Measurements from ENCODE around the gene SLC8A1.

SLC8A1 gene

GRCh38 chr2:40128796-40129195 lies 323.1 kb downstream of the SLC8A1 start:
- DNase-seq, result no peak

GRCh38 chr2:40127890-40128557 lies 323.9 kb downstream of the SLC8A1 start:
- DNase-seq, result no peak

- DNase-seq, result no peak
Observed at GRCh38 chr2:40127146-40127545, 324.7 kb downstream of the SLC8A1 start.

GRCh38 chr2:40126006-40126405 lies 325.9 kb downstream of the SLC8A1 start:
- DNase-seq, result no peak

- DNase-seq, result no peak
Observed at GRCh38 chr2:40123746-40124145, 328.1 kb downstream of the SLC8A1 start.

GRCh38 chr2:40123326-40123725 lies 328.6 kb downstream of the SLC8A1 start:
- no peak for DNase-seq

GRCh38 chr2:40120957-40121356 lies 330.9 kb downstream of the SLC8A1 start:
- DNase-seq, result no peak

GRCh38 chr2:40120026-40120425 lies 331.9 kb downstream of the SLC8A1 start:
- no peak for DNase-seq

GRCh38 chr2:40118622-40119021 lies 333.3 kb downstream of the SLC8A1 start:
- DNase-seq, result no peak

GRCh38 chr2:40115894-40116293 lies 336.0 kb downstream of the SLC8A1 start:
- no peak for DNase-seq

GRCh38 chr2:40115348-40115747 lies 336.5 kb downstream of the SLC8A1 start:
- no peak for DNase-seq

- DNase-seq, result no peak
Observed at GRCh38 chr2:40113997-40114396, 337.9 kb downstream of the SLC8A1 start.

GRCh38 chr2:40113272-40113968 lies 338.5 kb downstream of the SLC8A1 start:
- no peak for DNase-seq

- no peak for DNase-seq
Observed at GRCh38 chr2:40109381-40109780, 342.5 kb downstream of the SLC8A1 start.

- no peak for DNase-seq
Observed at GRCh38 chr2:40108851-40109250, 343.0 kb downstream of the SLC8A1 start.

GRCh38 chr2:40106061-40106460 lies 345.8 kb downstream of the SLC8A1 start:
- DNase-seq, result no peak

GRCh38 chr2:40105593-40105992 lies 346.3 kb downstream of the SLC8A1 start:
- DNase-seq, result no peak

- DNase-seq, result no peak
Observed at GRCh38 chr2:40103590-40103989, 348.3 kb downstream of the SLC8A1 start.

GRCh38 chr2:40103163-40103562 lies 348.7 kb downstream of the SLC8A1 start:
- no peak for DNase-seq

- no peak for DNase-seq
Observed at GRCh38 chr2:40102447-40102846, 349.4 kb downstream of the SLC8A1 start.

GRCh38 chr2:40101131-40101575 lies 350.7 kb downstream of the SLC8A1 start:
- DNase-seq, result no peak

- DNase-seq, result no peak
Observed at GRCh38 chr2:40100676-40101075, 351.2 kb downstream of the SLC8A1 start.

- no peak for DNase-seq
Observed at GRCh38 chr2:40098786-40099470, 353.0 kb downstream of the SLC8A1 start.

All from T1000 (cell line).